SK-N-SH (cell line): ENCODE results near the gene LCN6. TPM values are rescaled to one million over a fixed set of nuclear protein-coding genes. Genes with fewer than 3 reads are reported as not detected.

Source experiments
- CTCF ChIA-PET: fragments of 300-600, 350-600 bp; formaldehyde crosslinking; extraction: SDS; loops from one replicate; lab custom pipeline; 2021; lab: Yijun Ruan, JAX
- POLR2A ChIA-PET: fragments of 350-600 bp; sonication (Branson Sonifier 250); formaldehyde crosslinking; extraction: SDS; loops from one replicate; lab custom pipeline; 2020; ENCODE audit warnings: antibody characterized with exemption, inconsistent platforms; lab: Yijun Ruan, JAX
- DNase-seq: peaks from one replicate; pipeline ENCODE4 v3.0.0; 2012
- H2AFZ ChIP-seq: fragments of 200-600 bp; sonication (generic); 2 replicates; pipeline ENCODE4 v1.8.1; 2016; ENCODE audit warnings: antibody characterized with exemption, mild to moderate bottlenecking, low read depth
- H3F3A ChIP-seq: fragments of 200-600 bp; sonication (generic); replicated peaks from 2 replicates; pipeline ENCODE3; 2016; ENCODE audit warnings: antibody characterized with exemption, mild to moderate bottlenecking; ENCODE audit not compliant: insufficient read depth
- H3K27ac ChIP-seq, 2 experiments: fragments of 200-500 bp in 1 of 2; fragments of 200-600 bp in 1 of 2; sonication (Bioruptor generic) in 1 of 2; sonication (generic), shearing (Covaris generic) in 1 of 2; 2 replicates each; pipeline versions ENCODE4 v1.5.1 to v1.6.1; 2014 to 2016; ENCODE audit warnings: low read depth in 2 of 2, inconsistent platforms in 1 of 2, low read length in 1 of 2, mild to moderate bottlenecking in 1 of 2, mixed read lengths in 1 of 2
- H3K27me3 ChIP-seq: fragments of 200-600 bp; sonication (generic), shearing (Covaris generic); 2 replicates; pipeline ENCODE4 v1.6.1; 2016; ENCODE audit warnings: mixed run types; ENCODE audit not compliant: insufficient read depth
- H3K36me3 ChIP-seq, 2 experiments: fragments of 200-500 bp in 1 of 2; fragments of 200-600 bp in 1 of 2; sonication (Bioruptor generic) in 1 of 2; sonication (generic) in 1 of 2; replicated peaks in 1 of 2; 2 replicates each; pipeline versions ENCODE3 to v1.5.1; 2014 to 2016; ENCODE audit warnings: low read length in 1 of 2, mild to moderate bottlenecking in 1 of 2; ENCODE audit not compliant: insufficient read depth in 2 of 2, control insufficient read depth in 1 of 2
- H3K4me1 ChIP-seq, 2 experiments: fragments of 200-500 bp in 1 of 2; fragments of 200-600 bp in 1 of 2; sonication (Bioruptor generic) in 1 of 2; sonication (generic), shearing (Covaris generic) in 1 of 2; 2 replicates each; pipeline versions ENCODE4 v1.5.1 to v1.6.1; 2014 to 2016; ENCODE audit warnings: low read depth in 1 of 2, low read length in 1 of 2, mixed run types in 1 of 2; ENCODE audit not compliant: insufficient read depth in 2 of 2, control insufficient read depth in 1 of 2
- H3K4me2 ChIP-seq: fragments of 200-600 bp; sonication (generic), shearing (Covaris generic); 2 replicates; pipeline ENCODE4 v1.6.1; 2017; ENCODE audit warnings: mixed run types
- H3K4me3 ChIP-seq, 2 experiments: fragments of 200-500 bp in 1 of 2; fragments of 200-600 bp in 1 of 2; sonication (Bioruptor generic) in 1 of 2; sonication (generic), shearing (Covaris generic) in 1 of 2; 2 replicates each; pipeline versions ENCODE4 v1.5.1 to v1.8.1; 2014 to 2016; ENCODE audit warnings: low read depth in 2 of 2, inconsistent platforms in 1 of 2, low read length in 1 of 2, mild to moderate bottlenecking in 1 of 2, mixed read lengths in 1 of 2, moderate library complexity in 1 of 2
- H3K79me2 ChIP-seq: fragments of 200-600 bp; sonication (generic); 2 replicates; pipeline ENCODE4 v1.8.1; 2017; ENCODE audit warnings: mild to moderate bottlenecking; ENCODE audit not compliant: insufficient read depth
- H3K9ac ChIP-seq: fragments of 200-600 bp; sonication (generic); 2 replicates; pipeline ENCODE4 v1.6.1; 2017; ENCODE audit warnings: mixed run types
- H3K9me2 ChIP-seq: fragments of 200-600 bp; sonication (generic); 2 replicates; pipeline ENCODE4 v1.6.1; 2017; ENCODE audit warnings: mixed run types
- H3K9me3 ChIP-seq: fragments of 200-600 bp; sonication (generic); 2 replicates; pipeline ENCODE4 v1.6.1; 2017; ENCODE audit warnings: mixed run types, mild to moderate bottlenecking, moderate library complexity
- H4K20me1 ChIP-seq: fragments of 200-600 bp; sonication (generic); 2 replicates; pipeline ENCODE4 v1.6.1; 2017; ENCODE audit warnings: mild to moderate bottlenecking, mixed run types; ENCODE audit not compliant: insufficient read depth
- CHD2 ChIP-seq: fragments of 150-350 bp; IDR thresholded peaks from 2 replicates; pipeline ENCODE4 v1.6.1; 2018; ENCODE audit warnings: low read length; ENCODE audit not compliant: partially characterized antibody
- CTCF ChIP-seq: fragments of 200-600 bp; sonication (generic); IDR thresholded peaks from 2 replicates; pipeline ENCODE4 v1.6.1; 2017; ENCODE audit warnings: antibody characterized with exemption, mild to moderate bottlenecking, moderate library complexity
- ELF1 ChIP-seq: IDR thresholded peaks from 2 replicates; pipeline ENCODE4 v1.4.0; 2012
- FOSL2 ChIP-seq: IDR thresholded peaks from 2 replicates; pipeline ENCODE4 v1.4.0; 2012; ENCODE audit warnings: low read depth, mild to moderate bottlenecking, moderate library complexity, borderline replicate concordance
- GABPA ChIP-seq: IDR thresholded peaks from 2 replicates; pipeline ENCODE4 v1.4.0; 2012; ENCODE audit warnings: low read depth, mild to moderate bottlenecking
- IRF3 ChIP-seq: fragments of 150-350 bp; IDR thresholded peaks from 2 replicates; pipeline ENCODE4 v1.6.1; 2016; ENCODE audit warnings: mild to moderate bottlenecking, low read depth, low read length
- JUND ChIP-seq: IDR thresholded peaks from 2 replicates; pipeline ENCODE4 v1.4.0; 2012
- MAX ChIP-seq: IDR thresholded peaks from 2 replicates; pipeline ENCODE4 v1.4.0; 2012; ENCODE audit warnings: low read depth
- MEF2A ChIP-seq: IDR thresholded peaks from 2 replicates; pipeline ENCODE4 v1.4.0; 2012; ENCODE audit warnings: low read depth, borderline replicate concordance
- MXI1 ChIP-seq: IDR thresholded peaks from 2 replicates; pipeline ENCODE4 v1.6.1; 2012; ENCODE audit warnings: mild to moderate bottlenecking, low read depth, low read length, improper control_type of control experiment
- NRF1 ChIP-seq: IDR thresholded peaks from 2 replicates; pipeline ENCODE4 v1.6.1; 2012; ENCODE audit warnings: low read depth, mild to moderate bottlenecking, low read length
- RAD21 ChIP-seq: IDR thresholded peaks from 2 replicates; pipeline ENCODE4 v1.6.1; 2012; ENCODE audit warnings: mild to moderate bottlenecking, low read length
- RCOR1 ChIP-seq: fragments of 150-350 bp; IDR thresholded peaks from 2 replicates; pipeline ENCODE4 v1.6.1; 2017; ENCODE audit warnings: antibody characterized with exemption, low read length
- RFX5 ChIP-seq: IDR thresholded peaks from 2 replicates; pipeline ENCODE4 v1.6.1; 2012; ENCODE audit warnings: mild to moderate bottlenecking, improper control_type of control experiment, low read length
- RXRA ChIP-seq: IDR thresholded peaks from 2 replicates; pipeline ENCODE4 v1.4.0; 2012; ENCODE audit warnings: low read depth, mild to moderate bottlenecking, borderline replicate concordance
- SIN3A ChIP-seq: IDR thresholded peaks from 2 replicates; pipeline ENCODE4 v1.6.1; 2012; ENCODE audit warnings: low read depth, mild to moderate bottlenecking, low read length, moderate library complexity, borderline replicate concordance
- TCF12 ChIP-seq: IDR thresholded peaks from 2 replicates; pipeline ENCODE4 v1.4.0; 2012
- USF2 ChIP-seq: fragments of 150-350 bp; IDR thresholded peaks from 2 replicates; pipeline ENCODE4 v1.6.1; 2017; ENCODE audit warnings: antibody characterized with exemption, low read length, low read depth, borderline replicate concordance
- YY1 ChIP-seq: IDR thresholded peaks from 2 replicates; pipeline ENCODE4 v1.4.0; 2012; ENCODE audit warnings: low read depth, mild to moderate bottlenecking
- WGBS: methylation state at CpG from one replicate; pipeline ENCODE4 v1.1.6; 2017; ENCODE audit warnings: low lambda C conversion rate; 5-methylcytosine and 5-hydroxymethylcytosine counted together
- polyA plus RNA-seq, 3 experiments: library from polyadenylated mRNA; depleted of rRNA; stranded (reverse); fragments of >200 nt; gene quantifications; 2 replicates each; pipeline ENCODE4 v1.2.3, GENCODE V29; 2012

LCN6 gene
- polyA plus RNA-seq, 1 of the 3 experiments (the other 2 are of a cell fraction): not detected

- no peak overlapping the region for H3K4me3 ChIP-seq
- H3K4me1 ChIP-seq: peaks cover 0 to 11% of the 10 kb centered on the region in 2 experiments; a peak in 1 of 4 replicates
- no peak overlapping the region for H2AFZ ChIP-seq
- no peaks in the 10 kb centered on the region for H3K9me2 ChIP-seq
- POLR2A ChIA-PET: interaction anchor here (1.3 kb wide), 1 partner anchor 8 kb away, joined by 8 read pairs; no protein-coding TSS in a partner anchor
- TF ChIP-seq MEF2A (no peak), MAX (no peak), IRF3 (no peak)
- peaks cover 5% of the 10 kb centered on the region for H3K79me2 ChIP-seq
- H3K27ac ChIP-seq: no peak overlapping the region
- no peak for DNase-seq
- peaks cover 36% of the 10 kb centered on the region for H4K20me1 ChIP-seq
- no peak overlapping the region for H3K9ac ChIP-seq
- H3K9me3 ChIP-seq: no peaks in the 10 kb centered on the region
- no peaks in the 10 kb centered on the region for H3K27me3 ChIP-seq
- CTCF ChIA-PET: interaction anchor here (0.6 to 8.4 kb wide), 4 partner anchors 9 to 252 kb away, joined by 3 to 99 read pairs (median 4); partner anchors contain the start of gene LCN8
- H3K36me3 ChIP-seq: peaks cover 4 to 24% of the 10 kb centered on the region in 2 experiments
- no peak overlapping the region for H3K4me2 ChIP-seq
- 70% methylated on average over 10 of the region's 24 CpGs for WGBS
- peaks cover 8% of the 10 kb centered on the region for H3F3A ChIP-seq
These were observed 29.0 kb downstream of the LCN6 start for GRCh38 chr9:136719195-136719880.

- H3K9me3 ChIP-seq: no peaks in the 10 kb centered on the region
- H3K9me2 ChIP-seq: no peaks in the 10 kb centered on the region
- H3K27me3 ChIP-seq: no peaks in the 10 kb centered on the region
- peaks cover 0 to 17% of the 10 kb centered on the region in 2 experiments; a peak in 1 of 4 replicates for H3K4me1 ChIP-seq
- H3K79me2 ChIP-seq: no peaks in the 10 kb centered on the region
- H3K4me3 ChIP-seq: no peak overlapping the region
- peaks cover under 1% of the 10 kb centered on the region for H3F3A ChIP-seq
- no peak overlapping the region for H2AFZ ChIP-seq
- no peak overlapping the region for H3K9ac ChIP-seq
- no peak overlapping the region for H3K4me2 ChIP-seq
- TF ChIP-seq RCOR1 (no peak), RXRA (no peak), CHD2 (no peak), CTCF (no peak), ELF1 (no peak), SIN3A (no peak), RAD21 (no peak), YY1 (no peak), MXI1 (no peak), JUND (no peak), FOSL2 (no peak), RFX5 (no peak), MAX (no peak), USF2 (no peak), NRF1 (no peak), TCF12 (no peak), GABPA (no peak)
- TF ChIP-seq, all 33 proteins: peak for 0
- ChIA-PET CTCF (interaction anchor here (0.6 to 8.4 kb wide), 4 partner anchors 9 to 251 kb away, joined by 3 to 99 read pairs (median 4); partner anchors contain the start of gene LCN8), POLR2A (interaction anchor here (0.6 to 1.3 kb wide), 2 partner anchors 9 to 74 kb away, joined by 3 to 8 read pairs; no protein-coding TSS in a partner anchor)
- WGBS: 87% methylated on average over 11 of the region's 20 CpGs
- H4K20me1 ChIP-seq: peaks cover 28% of the 10 kb centered on the region
- no peak for DNase-seq
- no peak overlapping the region for H3K27ac ChIP-seq
- H3K36me3 ChIP-seq: peaks cover 0 to 16% of the 10 kb centered on the region in 2 experiments
These were observed 29.8 kb downstream of the LCN6 start for GRCh38 chr9:136718345-136719194.
